Measurements from ENCODE around the gene KRTCAP2.

The KRTCAP2 gene

GRCh38 chr1:155172732-155173477 is at the start of gene KRTCAP2:
Gene KRTCAP2 (minus strand): TSS chr1:155173304. CDS start chr1:155173224, 80 bp downstream.
- TF ChIP-seq, protein P1, sequence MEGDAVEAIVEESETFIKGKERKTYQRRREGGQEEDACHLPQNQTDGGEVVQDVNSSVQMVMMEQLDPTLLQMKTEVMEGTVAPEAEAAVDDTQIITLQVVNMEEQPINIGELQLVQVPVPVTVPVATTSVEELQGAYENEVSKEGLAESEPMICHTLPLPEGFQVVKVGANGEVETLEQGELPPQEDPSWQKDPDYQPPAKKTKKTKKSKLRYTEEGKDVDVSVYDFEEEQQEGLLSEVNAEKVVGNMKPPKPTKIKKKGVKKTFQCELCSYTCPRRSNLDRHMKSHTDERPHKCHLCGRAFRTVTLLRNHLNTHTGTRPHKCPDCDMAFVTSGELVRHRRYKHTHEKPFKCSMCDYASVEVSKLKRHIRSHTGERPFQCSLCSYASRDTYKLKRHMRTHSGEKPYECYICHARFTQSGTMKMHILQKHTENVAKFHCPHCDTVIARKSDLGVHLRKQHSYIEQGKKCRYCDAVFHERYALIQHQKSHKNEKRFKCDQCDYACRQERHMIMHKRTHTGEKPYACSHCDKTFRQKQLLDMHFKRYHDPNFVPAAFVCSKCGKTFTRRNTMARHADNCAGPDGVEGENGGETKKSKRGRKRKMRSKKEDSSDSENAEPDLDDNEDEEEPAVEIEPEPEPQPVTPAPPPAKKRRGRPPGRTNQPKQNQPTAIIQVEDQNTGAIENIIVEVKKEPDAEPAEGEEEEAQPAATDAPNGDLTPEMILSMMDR (IDR thresholded peaks at IDR 0.05), result peak; percentile 99

- TF ChIP-seq, protein P1 (IDR thresholded peaks at IDR 0.05), result no peak
Measured at GRCh38 chr1:155219592-155220031, 46.5 kb upstream of the KRTCAP2 start.

- TF ChIP-seq, protein P1 (IDR thresholded peaks at IDR 0.05), result no peak
Measured at GRCh38 chr1:155218854-155219591, 45.9 kb upstream of the KRTCAP2 start.

- TF ChIP-seq, protein P1 (IDR thresholded peaks at IDR 0.05), result no peak
Measured at GRCh38 chr1:155210314-155211104, 37.4 kb upstream of the KRTCAP2 start.

DNA sequence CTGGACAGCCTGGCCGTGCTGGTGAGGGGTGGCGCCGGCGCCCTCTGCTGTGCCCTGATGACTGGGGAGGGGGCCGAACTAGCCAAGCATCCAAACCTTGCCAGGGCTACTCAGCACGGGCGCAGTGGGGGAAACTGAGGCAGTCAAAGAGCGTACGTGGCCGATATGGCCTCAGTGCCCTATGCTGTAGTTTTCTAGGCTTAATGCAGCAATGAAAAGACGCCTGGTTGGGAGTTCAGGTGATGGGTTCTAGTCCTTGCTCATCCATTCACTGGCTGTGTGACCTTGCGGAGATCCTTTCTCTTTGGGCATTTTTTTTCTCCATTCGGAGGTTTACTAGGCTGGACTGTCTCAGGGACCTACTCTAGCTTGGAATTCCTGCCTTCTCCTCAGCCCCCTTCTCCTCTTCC is 36.2 kb upstream of the KRTCAP2 start:
- TF ChIP-seq, protein P1 (IDR thresholded peaks at IDR 0.05), result no peak

GRCh38 chr1:155208541-155209311 is 35.6 kb upstream of the KRTCAP2 start, which contains the start of gene MTX1:
Gene MTX1 (plus strand): TSS chr1:155208695. CDS start chr1:155208805, 110 bp downstream.
- TF ChIP-seq, protein P1 (IDR thresholded peaks at IDR 0.05), result no peak

Data from LNCAP (cell line).